KMS-11 (cell line): ENCODE data around the gene MGRN1.

Experiments used
- H2AFZ ChIP-seq: fragments of 200-600 bp; sonication (generic); 2 replicates; pipeline ENCODE4 v1.6.1; 2016; ENCODE audit warnings: antibody characterized with exemption, mixed run types, low read depth
- H3K27ac ChIP-seq: fragments of 200-600 bp; sonication (generic); 2 replicates; pipeline ENCODE4 v1.6.1; 2016; ENCODE audit warnings: mild to moderate bottlenecking, mixed run types
- H3K27me3 ChIP-seq: fragments of 200-600 bp; sonication (generic); 2 replicates; pipeline ENCODE4 v1.6.1; 2017; ENCODE audit warnings: mild to moderate bottlenecking, low read depth, mixed run types, moderate library complexity; ENCODE audit not compliant: insufficient read depth
- H3K36me3 ChIP-seq: fragments of 200-600 bp; sonication (generic); 2 replicates; pipeline ENCODE4 v1.6.1; 2017; ENCODE audit warnings: mild to moderate bottlenecking, mixed run types; ENCODE audit not compliant: insufficient read depth
- H3K4me1 ChIP-seq: fragments of 200-600 bp; sonication (generic); 2 replicates; pipeline ENCODE4 v1.6.1; 2016; ENCODE audit warnings: mild to moderate bottlenecking, low read depth, mixed run types; ENCODE audit not compliant: poor library complexity, severe bottlenecking
- H3K4me2 ChIP-seq: fragments of 200-600 bp; sonication (generic); 2 replicates; pipeline ENCODE4 v1.7.0; 2016; ENCODE audit warnings: mild to moderate bottlenecking, mixed run types
- H3K4me3 ChIP-seq: fragments of 200-600 bp; sonication (generic); IDR thresholded peaks from 2 replicates; pipeline ENCODE4 v1.6.1; 2017; ENCODE audit warnings: low read depth, low read length, mixed read lengths; ENCODE audit not compliant: insufficient read depth
- H3K79me2 ChIP-seq: fragments of 200-600 bp; sonication (generic); 2 replicates; pipeline ENCODE4 v1.6.1; 2016; ENCODE audit warnings: low read depth, mixed run types; ENCODE audit not compliant: insufficient read depth
- H3K9ac ChIP-seq: fragments of 200-600 bp; sonication (generic); 2 replicates; pipeline ENCODE4 v1.6.1; 2016; ENCODE audit warnings: mild to moderate bottlenecking, mixed run types
- H4K20me1 ChIP-seq: fragments of 200-600 bp; sonication (generic); 2 replicates; pipeline ENCODE4 v1.6.1; 2016; ENCODE audit warnings: mild to moderate bottlenecking, mixed run types; ENCODE audit not compliant: insufficient read depth
- CTCF ChIP-seq: fragments of 200-600 bp; sonication (generic); conservative IDR thresholded peaks from 2 replicates; pipeline ENCODE4 v1.6.1; 2017; ENCODE audit warnings: low read depth, mild to moderate bottlenecking, antibody characterized with exemption, low read length, moderate library complexity, mixed read lengths

MGRN1 gene

GRCh38 chr16:4623593-4623992, 1.0 kb upstream of the MGRN1 start:
- Histone ChIP-seq H3K4me1 (peaks cover 17% of the 10 kb centered on the region), H2AFZ (peak overlapping the region; percentile 91; the same call in 1 of the 2 replicates), H3K36me3 (no peaks in the 10 kb centered on the region), H3K27ac (no peak overlapping the region), H3K4me2 (peak overlapping the region; percentile 52; the same call in 1 of the 2 replicates), H3K27me3 (no peaks in the 10 kb centered on the region), H3K4me3 (no peak overlapping the region), H3K9ac (no peak overlapping the region), H3K79me2 (peaks cover 32% of the 10 kb centered on the region; the same call in 1 of the 2 replicates), H4K20me1 (peaks cover 7% of the 10 kb centered on the region; the same call in 1 of the 2 replicates)
- no peak for TF ChIP-seq CTCF

GRCh38 chr16:4624827-4625559, 367 bp downstream of the MGRN1 start:
- H3K9ac ChIP-seq: peak overlapping the region; percentile 74
- peak overlapping the region; percentile 91 for H2AFZ ChIP-seq
- H4K20me1 ChIP-seq: peaks cover 7% of the 10 kb centered on the region; the same call in 1 of the 2 replicates
- no peaks in the 10 kb centered on the region for H3K27me3 ChIP-seq
- H3K79me2 ChIP-seq: peaks cover 35% of the 10 kb centered on the region; the same call in 1 of the 2 replicates
- H3K27ac ChIP-seq: peak overlapping the region; percentile 45
- no peak for TF ChIP-seq CTCF
- H3K4me2 ChIP-seq: peak overlapping the region; percentile 100
- no peaks in the 10 kb centered on the region for H3K36me3 ChIP-seq
- no peak overlapping the region for H3K4me3 ChIP-seq
- peaks cover 17% of the 10 kb centered on the region for H3K4me1 ChIP-seq

- no peaks in the 10 kb centered on the region for H3K36me3 ChIP-seq
- H3K27ac ChIP-seq: peak overlapping the region; percentile 45; the same call in 1 of the 2 replicates
- H2AFZ ChIP-seq: peak overlapping the region; percentile 91; the same call in 1 of the 2 replicates
- H3K4me1 ChIP-seq: peaks cover 17% of the 10 kb centered on the region
- TF ChIP-seq CTCF: no peak
- peaks cover 7% of the 10 kb centered on the region; the same call in 1 of the 2 replicates for H4K20me1 ChIP-seq
- no peak overlapping the region for H3K4me3 ChIP-seq
- peak overlapping the region; percentile 100 for H3K4me2 ChIP-seq
- H3K27me3 ChIP-seq: no peaks in the 10 kb centered on the region
- peak overlapping the region; percentile 74; the same call in 1 of the 2 replicates for H3K9ac ChIP-seq
- H3K79me2 ChIP-seq: peaks cover 35% of the 10 kb centered on the region; the same call in 1 of the 2 replicates
Observed at GRCh38 chr16:4625560-4626159, 1.0 kb downstream of the MGRN1 start.

- H3K27ac ChIP-seq: no peak overlapping the region
- peaks cover 17% of the 10 kb centered on the region for H3K4me1 ChIP-seq
- TF ChIP-seq CTCF: no peak
- no peak overlapping the region; the same call in 1 of the 2 replicates for H3K9ac ChIP-seq
- H3K36me3 ChIP-seq: no peaks in the 10 kb centered on the region
- H2AFZ ChIP-seq: no peak overlapping the region
- peaks cover 7% of the 10 kb centered on the region; the same call in 1 of the 2 replicates for H4K20me1 ChIP-seq
- H3K79me2 ChIP-seq: peaks cover 35% of the 10 kb centered on the region; the same call in 1 of the 2 replicates
- no peaks in the 10 kb centered on the region for H3K27me3 ChIP-seq
- H3K4me2 ChIP-seq: peak overlapping the region; percentile 100
- no peak overlapping the region for H3K4me3 ChIP-seq
Observed at GRCh38 chr16:4626396-4626795, 1.8 kb downstream of the MGRN1 start.
